GM23338 (cell line): Measurements from ENCODE around the gene MAST4. TPM values are rescaled to one million over a fixed set of nuclear protein-coding genes. Genes with fewer than 3 reads are reported as not detected.

ENCODE experiments used
- ATAC-seq: fragments of 200-7000 bp; cut with Tn5 transposase; 3 replicates; pipeline ENCODE4 v1.9.1; 2020
- DNase-seq: peaks from one replicate; pipeline ENCODE4 v3.0.0-alpha.2; 2015; ENCODE audit warnings: low spot score
- H2AFZ ChIP-seq: fragments of 200-600 bp; sonication (generic); 2 replicates; pipeline ENCODE4 v1.8.0; 2016; ENCODE audit warnings: antibody characterized with exemption, mild to moderate bottlenecking, moderate library complexity
- H3F3A ChIP-seq: fragments of 200-600 bp; sonication (generic); replicated peaks from 2 replicates; pipeline ENCODE4 v1.8.0; 2017; ENCODE audit warnings: antibody characterized with exemption, mixed run types, low read depth
- H3K27ac ChIP-seq: fragments of 200-600 bp; sonication (generic); 2 replicates; pipeline ENCODE4 v1.6.1; 2016; ENCODE audit warnings: low read depth
- H3K27me3 ChIP-seq: fragments of 200-600 bp; sonication (generic); 2 replicates; pipeline ENCODE4 v1.8.0; 2016; ENCODE audit warnings: mild to moderate bottlenecking, mixed run types, moderate library complexity; ENCODE audit not compliant: insufficient read depth
- H3K36me3 ChIP-seq: fragments of 200-600 bp; sonication (generic); 2 replicates; pipeline ENCODE4 v1.8.0; 2016; ENCODE audit warnings: mild to moderate bottlenecking; ENCODE audit not compliant: insufficient read depth
- H3K4me1 ChIP-seq: fragments of 200-600 bp; sonication (generic); 2 replicates; pipeline ENCODE4 v1.8.0; 2016; ENCODE audit warnings: mild to moderate bottlenecking, moderate library complexity; ENCODE audit not compliant: insufficient read depth
- H3K4me2 ChIP-seq: fragments of 200-600 bp; sonication (generic); 2 replicates; pipeline ENCODE4 v1.7.1; 2017; ENCODE audit warnings: mixed run types
- H3K4me3 ChIP-seq: fragments of 200-600 bp; sonication (generic); 2 replicates; pipeline ENCODE4 v1.6.1; 2016; ENCODE audit warnings: mixed run types
- H3K79me2 ChIP-seq: fragments of 200-600 bp; sonication (generic); replicated peaks from 2 replicates; pipeline ENCODE4 v1.8.0; 2017; ENCODE audit warnings: mild to moderate bottlenecking; ENCODE audit not compliant: insufficient read depth
- H3K9me2 ChIP-seq: fragments of 200-600 bp; sonication (generic); 2 replicates; pipeline ENCODE4 v1.8.0; 2017; ENCODE audit not compliant: insufficient read depth
- H4K20me1 ChIP-seq: fragments of 200-600 bp; sonication (generic); replicated peaks from 2 replicates; pipeline ENCODE4 v1.8.0; 2017; ENCODE audit warnings: mild to moderate bottlenecking; ENCODE audit not compliant: insufficient read depth
- H3K27ac Mint-ChIP-seq: 2 replicates; pipeline ENCODE4 v1.8.0; 2020; ENCODE audit warnings: inconsistent platforms, mild to moderate bottlenecking, moderate library complexity, mixed read lengths
- H3K27me3 Mint-ChIP-seq: 3 replicates; pipeline ENCODE4 v1.8.0; 2022; ENCODE audit warnings: low read depth, mild to moderate bottlenecking, moderate library complexity, mixed read lengths, inconsistent platforms; ENCODE audit not compliant: insufficient read depth, poor library complexity
- H3K36me3 Mint-ChIP-seq: 3 replicates; pipeline ENCODE4 v1.8.0; 2021; ENCODE audit warnings: low read depth, mild to moderate bottlenecking, inconsistent platforms, moderate library complexity, mixed read lengths
- H3K4me1 Mint-ChIP-seq: 3 replicates; pipeline ENCODE4 v1.8.0; 2020; ENCODE audit warnings: mild to moderate bottlenecking, inconsistent platforms, mixed read lengths
- H3K4me3 Mint-ChIP-seq: 3 replicates; pipeline ENCODE4 v1.8.0; 2021; ENCODE audit warnings: moderate library complexity, mild to moderate bottlenecking, inconsistent platforms, mixed read lengths
- H3K9me3 Mint-ChIP-seq: 3 replicates; pipeline ENCODE4 v1.8.0; 2020; ENCODE audit warnings: moderate library complexity, mild to moderate bottlenecking, inconsistent platforms, mixed read lengths
- CREB1 ChIP-seq: fragments of 250-450 bp; sonication (Bioruptor Pico); IDR thresholded peaks from 2 replicates; pipeline ENCODE4 v1.5.0; 2020; ENCODE audit warnings: low read depth, mild to moderate bottlenecking, moderate library complexity
- ETS1 ChIP-seq: IDR thresholded peaks from 2 replicates; pipeline ENCODE4 v1.6.1; 2016; ENCODE audit warnings: antibody characterized with exemption
- NANOG ChIP-seq: IDR thresholded peaks from 2 replicates; pipeline ENCODE4 v1.6.1; 2016; ENCODE audit warnings: antibody characterized with exemption, borderline replicate concordance
- POLR2AphosphoS5 ChIP-seq: IDR thresholded peaks from 2 replicates; pipeline ENCODE4 v1.6.1; 2016; ENCODE audit warnings: antibody characterized with exemption, low read depth
- REST ChIP-seq: IDR thresholded peaks from one replicate; pipeline ENCODE4 v1.6.1; 2018; ENCODE audit warnings: antibody characterized with exemption; ENCODE audit not compliant: unreplicated experiment
- ZNF331 ChIP-seq: fragments of 250-450 bp; sonication (Bioruptor Pico); IDR thresholded peaks from 2 replicates; pipeline ENCODE4 v1.5.0; 2020; ENCODE audit warnings: low read depth, mild to moderate bottlenecking, moderate library complexity
- ZNF462 ChIP-seq: fragments of 250-450 bp; sonication (Bioruptor Pico); IDR thresholded peaks from 2 replicates; pipeline ENCODE4 v1.5.0; 2020; ENCODE audit warnings: mild to moderate bottlenecking, moderate library complexity
- polyA plus RNA-seq: library from polyadenylated mRNA; unstranded; fragments of >200 nt; fragmentation: Nextera tagmentation; extraction: Ambion mirVana; gene quantifications from 2 replicates; pipeline ENCODE4 v1.2.1, GENCODE V29; 2016
- total RNA-seq: library from RNA; depleted of rRNA; stranded (reverse); fragments of >200 nt; shearing (Covaris generic); gene quantifications from 2 replicates; pipeline ENCODE4 v1.2.3, GENCODE V29; 2014

The MAST4 gene
- total and polyA plus RNA-seq, 2 experiments from 2014 or later: 3.6 to 8.5 TPM

GRCh38 chr5:67019065-67019845 lies 423.1 kb downstream of the MAST4 start:
- no peaks in the 10 kb centered on the region for H3K36me3 Mint-ChIP-seq
- H3K4me3 Mint-ChIP-seq: no peak overlapping the region
- Histone ChIP-seq H3K4me1 (no peaks in the 10 kb centered on the region; the same call in 1 of the 2 replicates), H3K4me3 (no peak overlapping the region), H3F3A (no peaks in the 10 kb centered on the region), H3K27ac (no peak overlapping the region), H3K4me2 (no peak overlapping the region), H2AFZ (no peak overlapping the region), H3K36me3 (no peaks in the 10 kb centered on the region), H3K79me2 (no peaks in the 10 kb centered on the region; the same call in 1 of the 2 replicates), H3K27me3 (0 out of 2 replicates have a peak, but pooled peaks cover 5% of the 10 kb centered on the region), H3K9me2 (no peaks in the 10 kb centered on the region), H4K20me1 (no peaks in the 10 kb centered on the region)
- DNase-seq: no peak
- H3K9me3 Mint-ChIP-seq: no peaks in the 10 kb centered on the region
- no peak; the same call in 1 of the 3 replicates for ATAC-seq
- H3K27ac Mint-ChIP-seq: no peak overlapping the region
- peaks cover 15% of the 10 kb centered on the region; the same call in 2 of the 3 replicates for H3K4me1 Mint-ChIP-seq
- TF ChIP-seq CREB1 (CRISPR knock-in tag) (no peak), ETS1 (no peak), NANOG (no peak), REST (no peak), POLR2AphosphoS5 (no peak)
- no peaks in the 10 kb centered on the region for H3K27me3 Mint-ChIP-seq

GRCh38 chr5:67020096-67020615 lies 424.0 kb downstream of the MAST4 start:
- no peaks in the 10 kb centered on the region for H4K20me1 ChIP-seq
- H3F3A ChIP-seq: no peaks in the 10 kb centered on the region
- no peaks in the 10 kb centered on the region for H3K4me1 ChIP-seq
- no peak overlapping the region for H3K27ac ChIP-seq
- no peak for DNase-seq
- H3K4me3 ChIP-seq: no peak overlapping the region
- H3K27me3 ChIP-seq: no peaks in the 10 kb centered on the region
- H3K27ac Mint-ChIP-seq: no peak overlapping the region
- H3K9me2 ChIP-seq: no peaks in the 10 kb centered on the region
- ATAC-seq: no peak
- H2AFZ ChIP-seq: no peak overlapping the region
- no peaks in the 10 kb centered on the region for H3K36me3 ChIP-seq
- no peak overlapping the region for H3K4me3 Mint-ChIP-seq
- H3K4me2 ChIP-seq: no peak overlapping the region
- no peaks in the 10 kb centered on the region for H3K27me3 Mint-ChIP-seq
- peaks cover 15% of the 10 kb centered on the region; the same call in 2 of the 3 replicates for H3K4me1 Mint-ChIP-seq
- no peaks in the 10 kb centered on the region for H3K36me3 Mint-ChIP-seq
- H3K79me2 ChIP-seq: no peaks in the 10 kb centered on the region; the same call in 1 of the 2 replicates
- no peaks in the 10 kb centered on the region for H3K9me3 Mint-ChIP-seq
- no peak for TF ChIP-seq ZNF462 (CRISPR knock-in tag)
- TF ChIP-seq ZNF331: no peak
